OCI-LY7 (cell line): Measurements from ENCODE around the gene POU6F2. TPM values are rescaled to one million over a fixed set of nuclear protein-coding genes. Genes with fewer than 3 reads are reported as not detected.

ENCODE experiments used
- BruUV-seq: library from RNA; stranded (reverse); fragments of 400-500 nt; replicated peaks from 2 replicates; lab custom pipeline; 2021; lab: Mats Ljungman, UMichigan
- CTCF ChIA-PET: fragments of 300-600 bp; sonication (Branson Sonifier 250); formaldehyde crosslinking; loops from one replicate; lab custom pipeline; 2022; ENCODE audit warnings: antibody characterized with exemption; ENCODE audit not compliant: unreplicated experiment; lab: Charles Lee
- POLR2A ChIA-PET: fragments of 300-600 bp; sonication (Branson Sonifier 250); formaldehyde crosslinking; loops from one replicate; lab custom pipeline; 2022; ENCODE audit warnings: antibody characterized with exemption; lab: Charles Lee
- DNase-seq: peaks from one replicate; pipeline ENCODE4 v3.0.0-alpha.2; 2015; ENCODE audit warnings: low spot score
- H2AFZ ChIP-seq: fragments of 200-600 bp; sonication (generic), shearing (Covaris generic); 2 replicates; pipeline ENCODE4 v1.6.1; 2014; ENCODE audit warnings: mild to moderate bottlenecking, antibody characterized with exemption, low read length, moderate library complexity
- H3K27ac ChIP-seq: fragments of 200-600 bp; sonication (generic); 2 replicates; pipeline ENCODE4 v1.5.1; 2014; ENCODE audit warnings: mixed run types, low read depth, mild to moderate bottlenecking, moderate library complexity, low read length, inconsistent platforms; ENCODE audit not compliant: poor library complexity, severe bottlenecking
- H3K36me3 ChIP-seq: fragments of 200-600 bp; sonication (generic); 2 replicates; pipeline ENCODE4 v1.6.1; 2014; ENCODE audit warnings: mild to moderate bottlenecking, antibody characterized with exemption, low read length, moderate library complexity, mixed read lengths; ENCODE audit not compliant: insufficient read depth
- H3K4me1 ChIP-seq: fragments of 200-600 bp; sonication (generic); 2 replicates; pipeline ENCODE4 v1.5.1; 2014; ENCODE audit warnings: mild to moderate bottlenecking, low read length; ENCODE audit not compliant: insufficient read depth, poor library complexity, severe bottlenecking
- H3K4me2 ChIP-seq: fragments of 200-600 bp; sonication (generic); 2 replicates; pipeline ENCODE4 v1.6.1; 2014; ENCODE audit warnings: mild to moderate bottlenecking, low read length
- H3K4me3 ChIP-seq: fragments of 200-600 bp; sonication (generic); 2 replicates; pipeline ENCODE4 v1.5.1; 2014; ENCODE audit warnings: mild to moderate bottlenecking, low read depth, low read length; ENCODE audit not compliant: poor library complexity, severe bottlenecking
- H3K79me2 ChIP-seq: fragments of 200-600 bp; sonication (generic); 2 replicates; pipeline ENCODE4 v1.6.1; 2016; ENCODE audit warnings: low read depth, mild to moderate bottlenecking, low read length, moderate library complexity, mixed read lengths; ENCODE audit not compliant: insufficient read depth
- H3K9me2 ChIP-seq: fragments of 200-600 bp; sonication (generic); 2 replicates; pipeline ENCODE4 v1.6.1; 2016; ENCODE audit warnings: mild to moderate bottlenecking, low read length, mixed read lengths; ENCODE audit not compliant: insufficient read depth
- H3K9me3 ChIP-seq: fragments of 200-600 bp; sonication (generic); 2 replicates; pipeline ENCODE4 v1.6.1; 2014; ENCODE audit warnings: mild to moderate bottlenecking, mixed run types, low read length, mixed read lengths
- H4K20me1 ChIP-seq: fragments of 200-600 bp; sonication (generic); 2 replicates; pipeline ENCODE4 v1.6.1; 2014; ENCODE audit warnings: mild to moderate bottlenecking, antibody characterized with exemption, low read length, moderate library complexity, mixed read lengths; ENCODE audit not compliant: insufficient read depth
- EZH2phosphoT487 ChIP-seq: fragments of 200-600 bp; sonication (generic); IDR thresholded peaks from 2 replicates; pipeline ENCODE4 v1.6.1; 2018; ENCODE audit warnings: low read depth, borderline replicate concordance, mild to moderate bottlenecking, mixed run types, antibody characterized with exemption, low read length, moderate library complexity, mixed read lengths
- intact Hi-C: fragments of 100-400 bp; cut with micrococcal nuclease; formaldehyde crosslinking; loops from one replicate; pipeline ENCODE4 v1.10.0; 2022; ENCODE audit not compliant: unreplicated experiment
- total RNA-seq, 2 experiments: library from RNA; depleted of rRNA in 1 of 2; stranded (reverse); fragments of >200 nt in 1 of 2; shearing (Covaris generic) in 1 of 2; gene quantifications; 2 replicates each; pipeline ENCODE4 v1.2.3, GENCODE V29; 2014 to 2022
- TF ChIP-seq, protein P1 (sequence below): fragments of 200-600 bp; sonication (generic); conservative IDR thresholded peaks from 2 replicates; pipeline ENCODE4 v1.5.1; 2014; ENCODE audit warnings: mild to moderate bottlenecking, antibody characterized with exemption, low read length, moderate library complexity, mixed read lengths

Gene POU6F2
- total RNA-seq, 2 experiments from 2014 or later = 0.40 TPM; not detected in 1

DNA sequence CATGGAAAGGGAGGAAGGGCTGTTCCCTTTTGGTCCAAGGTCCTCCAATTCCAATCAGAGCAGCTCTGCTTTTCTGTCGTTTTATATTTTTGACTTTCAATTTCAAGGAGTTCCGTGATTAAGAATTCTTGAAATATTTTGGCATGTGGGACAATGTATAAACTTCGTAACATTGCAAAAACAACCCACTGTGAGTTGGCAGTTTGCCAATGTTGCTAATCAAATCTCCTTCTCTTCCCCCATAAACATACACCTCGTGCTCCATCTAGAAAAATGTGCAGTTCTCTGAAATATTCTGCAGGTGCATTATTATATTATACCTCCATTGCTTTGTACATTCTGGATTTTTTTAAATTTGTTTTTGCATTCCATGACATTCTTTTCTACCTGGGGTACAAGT lies 49.8 kb downstream of the POU6F2 start:
- Histone ChIP-seq H3K4me3 (no peak overlapping the region), H3K27ac (no peak overlapping the region), H3K9me3 (peaks cover 9% of the 10 kb centered on the region; the same call in 1 of the 2 replicates), H2AFZ (no peak overlapping the region), H3K79me2 (no peaks in the 10 kb centered on the region), H3K9me2 (no peaks in the 10 kb centered on the region), H4K20me1 (no peaks in the 10 kb centered on the region), H3K4me2 (no peak overlapping the region), H3K36me3 (no peaks in the 10 kb centered on the region), H3K4me1 (no peaks in the 10 kb centered on the region)
- ChIA-PET POLR2A (no interaction called here), CTCF (no interaction called here)
- intact Hi-C loops = no loop called here
- BruUV-seq = no TSS peak
- no peak for DNase-seq
- TF ChIP-seq EZH2phosphoT487 = no peak
- TF ChIP-seq, protein P1, sequence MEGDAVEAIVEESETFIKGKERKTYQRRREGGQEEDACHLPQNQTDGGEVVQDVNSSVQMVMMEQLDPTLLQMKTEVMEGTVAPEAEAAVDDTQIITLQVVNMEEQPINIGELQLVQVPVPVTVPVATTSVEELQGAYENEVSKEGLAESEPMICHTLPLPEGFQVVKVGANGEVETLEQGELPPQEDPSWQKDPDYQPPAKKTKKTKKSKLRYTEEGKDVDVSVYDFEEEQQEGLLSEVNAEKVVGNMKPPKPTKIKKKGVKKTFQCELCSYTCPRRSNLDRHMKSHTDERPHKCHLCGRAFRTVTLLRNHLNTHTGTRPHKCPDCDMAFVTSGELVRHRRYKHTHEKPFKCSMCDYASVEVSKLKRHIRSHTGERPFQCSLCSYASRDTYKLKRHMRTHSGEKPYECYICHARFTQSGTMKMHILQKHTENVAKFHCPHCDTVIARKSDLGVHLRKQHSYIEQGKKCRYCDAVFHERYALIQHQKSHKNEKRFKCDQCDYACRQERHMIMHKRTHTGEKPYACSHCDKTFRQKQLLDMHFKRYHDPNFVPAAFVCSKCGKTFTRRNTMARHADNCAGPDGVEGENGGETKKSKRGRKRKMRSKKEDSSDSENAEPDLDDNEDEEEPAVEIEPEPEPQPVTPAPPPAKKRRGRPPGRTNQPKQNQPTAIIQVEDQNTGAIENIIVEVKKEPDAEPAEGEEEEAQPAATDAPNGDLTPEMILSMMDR = no peak

DNA sequence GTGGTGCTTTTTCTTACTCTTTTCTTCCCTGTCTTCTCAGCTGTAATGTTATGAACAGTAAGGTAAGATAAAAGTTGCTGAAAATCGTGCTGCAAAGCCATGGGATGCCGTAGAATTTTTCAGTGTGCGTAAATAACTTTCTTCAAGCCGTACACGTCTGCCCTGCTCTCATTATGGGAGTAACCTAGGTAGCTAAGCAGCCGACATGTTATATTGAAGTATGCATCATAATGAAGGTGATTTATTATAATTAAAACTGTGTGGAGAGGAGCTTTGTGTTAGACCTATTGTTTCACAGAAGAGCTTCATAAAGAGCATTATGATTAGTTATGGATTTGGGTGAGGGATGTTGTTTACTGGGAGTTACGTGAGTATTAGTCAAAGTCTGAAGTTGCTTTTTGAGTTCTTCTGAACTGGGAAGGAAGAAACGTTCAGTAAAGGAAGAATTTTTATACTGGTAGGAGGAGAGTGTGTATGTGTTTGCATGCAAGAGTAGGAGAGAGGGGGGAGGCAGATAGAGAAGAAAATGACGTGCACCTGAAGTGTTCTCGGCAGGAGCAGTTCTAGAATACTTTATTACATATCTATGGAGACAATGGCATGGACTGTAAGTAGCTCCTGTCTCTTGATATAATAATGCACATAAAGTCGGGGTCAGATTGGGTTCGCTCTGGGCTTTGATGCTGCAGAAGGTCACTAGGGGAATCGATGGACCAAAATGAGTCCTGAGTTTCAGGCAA lies 56.3 kb downstream of the POU6F2 start:
- Histone ChIP-seq H3K4me3 (no peak overlapping the region), H2AFZ (no peak overlapping the region), H4K20me1 (no peaks in the 10 kb centered on the region), H3K9me2 (no peaks in the 10 kb centered on the region), H3K9me3 (no peaks in the 10 kb centered on the region), H3K4me2 (no peak overlapping the region), H3K4me1 (no peaks in the 10 kb centered on the region), H3K27ac (no peak overlapping the region), H3K36me3 (no peaks in the 10 kb centered on the region), H3K79me2 (no peaks in the 10 kb centered on the region)
- intact Hi-C loops = no loop called here
- DNase-seq = no peak
- no TSS peak for BruUV-seq
- ChIA-PET POLR2A (no interaction called here), CTCF (no interaction called here)
- TF ChIP-seq EZH2phosphoT487 = no peak

DNA sequence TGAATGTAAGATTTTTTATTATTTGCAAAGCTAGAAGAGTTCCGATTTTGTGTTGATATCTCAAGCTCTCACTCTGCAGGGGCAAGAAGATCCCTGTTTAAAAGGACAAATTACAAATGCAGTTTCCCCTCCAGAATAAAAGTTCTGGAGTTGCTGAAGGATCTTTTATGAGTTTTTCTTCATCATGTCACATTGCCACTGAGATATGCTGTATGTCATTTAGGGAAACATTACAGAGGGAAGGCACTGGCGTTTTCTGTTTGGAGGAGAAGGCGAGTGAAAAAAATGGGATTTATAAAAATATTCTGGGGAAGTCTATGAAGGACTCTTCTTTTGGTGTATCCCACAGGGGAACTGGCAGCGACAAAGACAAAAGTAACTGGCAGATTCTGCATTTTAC lies 57.4 kb downstream of the POU6F2 start:
- no peak for TF ChIP-seq EZH2phosphoT487
- TF ChIP-seq, protein P1 = no peak
- no TSS peak for BruUV-seq
- CTCF ChIA-PET = no interaction called here

More for the DNA sequence above, 57.4 kb downstream of the POU6F2 start:
- Histone ChIP-seq H3K4me2 (no peak overlapping the region), H3K79me2 (no peaks in the 10 kb centered on the region), H4K20me1 (no peaks in the 10 kb centered on the region), H3K36me3 (no peaks in the 10 kb centered on the region), H3K4me1 (no peaks in the 10 kb centered on the region), H3K4me3 (no peak overlapping the region), H3K27ac (no peak overlapping the region), H3K9me2 (no peaks in the 10 kb centered on the region), H2AFZ (no peak overlapping the region), H3K9me3 (no peaks in the 10 kb centered on the region)
- POLR2A ChIA-PET = interaction anchor here (0.9 kb wide), 1 partner anchor 257 kb away, joined by 3 read pairs; no protein-coding TSS in a partner anchor
- DNase-seq = no peak
- intact Hi-C loops = no loop called here
